HepG2 (cell line): Measurements from ENCODE around the gene PRKAR1B. TPM values are rescaled to one million over a fixed set of nuclear protein-coding genes. Genes with fewer than 3 reads are reported as not detected.

Experiments used
- BATF2 ChIP-seq: sonication (generic); formaldehyde crosslinking; IDR thresholded peaks from 2 replicates; pipeline ENCODE4 v1.8.0; 2022; ENCODE audit warnings: mild to moderate bottlenecking, missing genetic modification reagents, moderate library complexity
- CBX2 ChIP-seq, 2 experiments: fragments of 200-600 bp in 1 of 2; sonication (generic); formaldehyde crosslinking in 1 of 2; IDR thresholded peaks; 2 replicates each; pipeline versions ENCODE4 v1.7.0 to v1.8.1; 2018 to 2022; ENCODE audit warnings: low read depth in 2 of 2, low read length in 1 of 2, mild to moderate bottlenecking in 1 of 2, missing genetic modification reagents in 1 of 2
- FOXK2 ChIP-seq: fragments of 450-650 bp; IDR thresholded peaks from 2 replicates; pipeline ENCODE4 v1.6.1; 2016
- HNRNPH1 ChIP-seq: fragments of 200-400 bp; formaldehyde crosslinking; optimal IDR thresholded peaks from 2 replicates; pipeline ENCODE3; 2017; ENCODE audit warnings: mild to moderate bottlenecking, low read depth, low read length
- KDM5B ChIP-seq: sonication (generic); formaldehyde crosslinking; IDR thresholded peaks from 2 replicates; pipeline ENCODE4 v1.4.0; 2020; ENCODE audit warnings: missing genetic modification reagents, mild to moderate bottlenecking, borderline replicate concordance
- KLF16 ChIP-seq, 2 experiments: sonication (generic) in 1 of 2; formaldehyde crosslinking in 1 of 2; IDR thresholded peaks; 2 replicates each; pipeline versions ENCODE4 v1.6.1 to v1.8.0; 2016 to 2023; ENCODE audit warnings: missing genetic modification reagents in 2 of 2, missing compliant biosample characterization in 1 of 2
- MTA3 ChIP-seq: sonication (generic); formaldehyde crosslinking; IDR thresholded peaks from 2 replicates; pipeline ENCODE4 v1.4.0; 2020; ENCODE audit warnings: missing genetic modification reagents
- MYC ChIP-seq: sonication (generic); formaldehyde crosslinking; IDR thresholded peaks from 2 replicates; pipeline ENCODE4 v1.9.0; 2021; ENCODE audit warnings: missing genetic modification reagents, borderline replicate concordance
- NFKBIZ ChIP-seq: IDR thresholded peaks from 2 replicates; pipeline ENCODE4 v1.6.1; 2018; ENCODE audit warnings: missing genetic modification reagents, missing compliant biosample characterization
- NONO ChIP-seq, 2 experiments: fragments of 450-650 bp in 1 of 2; sonication (generic) in 1 of 2; formaldehyde crosslinking in 1 of 2; IDR thresholded peaks in 1 of 2; conservative IDR thresholded peaks in 1 of 2; 2 replicates each; pipeline versions ENCODE4 v1.6.1 to v1.8.0; 2017 to 2022; ENCODE audit warnings: mild to moderate bottlenecking in 1 of 2, missing genetic modification reagents in 1 of 2, moderate library complexity in 1 of 2
- RXRA ChIP-seq: sonication (generic); formaldehyde crosslinking; IDR thresholded peaks from 2 replicates; pipeline ENCODE4 v1.5.1; 2020; ENCODE audit warnings: missing genetic modification reagents
- SIN3A ChIP-seq: IDR thresholded peaks from 2 replicates; pipeline ENCODE4 v1.6.1; 2011; ENCODE audit warnings: low read depth, mild to moderate bottlenecking, control low read depth, low read length, borderline replicate concordance
- TGIF2 ChIP-seq: IDR thresholded peaks from 2 replicates; pipeline ENCODE4 v1.6.1; 2016; ENCODE audit warnings: control low read depth, missing compliant biosample characterization
- WIZ ChIP-seq: sonication (generic); formaldehyde crosslinking; IDR thresholded peaks from 2 replicates; pipeline ENCODE4 v1.5.1; 2020; ENCODE audit warnings: mild to moderate bottlenecking, missing genetic modification reagents
- ZMYM2 ChIP-seq: sonication (generic); formaldehyde crosslinking; IDR thresholded peaks from 2 replicates; pipeline ENCODE4 v1.8.0; 2022; ENCODE audit warnings: mild to moderate bottlenecking, missing genetic modification reagents
- ZNF281 ChIP-seq: sonication (generic); formaldehyde crosslinking; IDR thresholded peaks from 2 replicates; pipeline ENCODE4 v1.4.0; 2020; ENCODE audit warnings: missing genetic modification reagents, borderline replicate concordance
- ZNF33B ChIP-seq: sonication (generic); formaldehyde crosslinking; IDR thresholded peaks from 2 replicates; pipeline ENCODE4 v1.5.1; 2020; ENCODE audit warnings: mild to moderate bottlenecking, missing genetic modification reagents
- ZNF547 ChIP-seq: sonication (generic); formaldehyde crosslinking; IDR thresholded peaks from 2 replicates; pipeline ENCODE4 v1.5.1; 2020; ENCODE audit warnings: mild to moderate bottlenecking, missing genetic modification reagents
- ZNF550 ChIP-seq: sonication (generic); formaldehyde crosslinking; IDR thresholded peaks from 2 replicates; pipeline ENCODE4 v1.4.0; 2020; ENCODE audit warnings: mild to moderate bottlenecking, missing genetic modification reagents, borderline replicate concordance
- ZNF552 ChIP-seq: sonication (generic); formaldehyde crosslinking; IDR thresholded peaks from 2 replicates; pipeline ENCODE4 v1.9.0; 2022; ENCODE audit warnings: missing genetic modification reagents, mild to moderate bottlenecking, borderline replicate concordance
- ZNF709 ChIP-seq: sonication (generic); formaldehyde crosslinking; IDR thresholded peaks from 2 replicates; pipeline ENCODE4 v1.5.0; 2020; ENCODE audit warnings: mild to moderate bottlenecking, missing genetic modification reagents
- ZNF724P ChIP-seq: sonication (generic); formaldehyde crosslinking; IDR thresholded peaks from 2 replicates; pipeline ENCODE4 v1.8.0; 2022; ENCODE audit warnings: missing genetic modification reagents, borderline replicate concordance
- ZNF749 ChIP-seq: sonication (generic); formaldehyde crosslinking; IDR thresholded peaks from 2 replicates; pipeline ENCODE4 v1.8.0; 2022; ENCODE audit warnings: mild to moderate bottlenecking, missing genetic modification reagents, moderate library complexity, borderline replicate concordance
- ZSCAN12 ChIP-seq: sonication (generic); formaldehyde crosslinking; IDR thresholded peaks from 2 replicates; pipeline ENCODE4 v1.9.0; 2021; ENCODE audit warnings: mild to moderate bottlenecking, missing genetic modification reagents
- polyA plus RNA-seq, 8 experiments: library from polyadenylated mRNA; depleted of rRNA in 3 of 8; stranded (reverse) in 7 of 8; unstranded in 1 of 8; fragments of >200 nt; fragmentation: Illumina TruSeq in 4 of 8; extraction: Trizol in 4 of 8; gene quantifications; 2 replicates each; pipeline versions ENCODE4 v1.2.1 to v1.2.3, GENCODE V29; 2011 to 2016; ENCODE audit warnings: low read depth in 4 of 8, missing spikeins in 1 of 8, mixed read lengths in 1 of 8; ENCODE audit not compliant: insufficient read depth in 1 of 8
- total RNA-seq, 5 experiments: library from RNA; depleted of rRNA; stranded (reverse); fragments of >200 nt; fragmentation: Illumina TruSeq; extraction: Trizol; gene quantifications; 2 replicates each; pipeline ENCODE4 v1.2.3, GENCODE V29; 2016; ENCODE audit warnings: low read depth in 1 of 5

PRKAR1B gene
- total and polyA plus RNA-seq, 2 of the 13 experiments (the other 11 are each of a cell fraction or from before 2014, with no cell fraction given), result 7.9 to 28.2 TPM

GRCh38 chr7:727104-727805 is at the start of gene PRKAR1B (continued):
- TF ChIP-seq ZNF724P (no peak), ZMYM2 (no peak), MTA3 (CRISPR knock-in tag) (no peak), HNRNPH1 (no peak), ZNF281 (CRISPR knock-in tag) (no peak), SIN3A (0 out of 2 replicates have a peak, but pooled peaks have one; percentile 4), TGIF2 (0 out of 2 replicates have a peak, but pooled peaks have one; percentile 24), ZNF547 (CRISPR knock-in tag) (no peak), WIZ (CRISPR knock-in tag) (no peak), ZNF552 (CRISPR knock-in tag) (no peak), ZNF709 (CRISPR knock-in tag) (no peak), ZSCAN12 (CRISPR knock-in tag) (no peak), NFKBIZ (CRISPR knock-in tag) (no peak), BATF2 (CRISPR knock-in tag) (no peak), KDM5B (CRISPR knock-in tag) (no peak), NONO (IDR thresholded peaks at IDR 0.05) (no peak), NONO (CRISPR knock-in tag; conservative IDR thresholded peaks at IDR 0.05) (no peak), CBX2 (IDR thresholded peaks at IDR 0.05; ENCODE audit: low read depth, low read length) (no peak), CBX2 (CRISPR knock-in tag; IDR thresholded peaks at IDR 0.05; ENCODE audit: low read depth) (no peak), ZNF33B (CRISPR knock-in tag) (no peak), RXRA (CRISPR knock-in tag) (no peak), ZNF550 (no peak), ZNF749 (CRISPR knock-in tag) (no peak), KLF16 (CRISPR knock-in tag; IDR thresholded peaks at IDR 0.05) (no peak), FOXK2 (no peak), MYC (CRISPR knock-in tag) (peak; percentile 81; the same call in 1 of the 2 replicates)
